Mucosa of rectum (tissue), 2 donors: ENCODE measurements around the gene ERO1B.
"Not testable (repeated sequence)": the region's sequence is repeated elsewhere in the genome, so short reads cannot be mapped to it uniquely, and the experiment has no call there.

Source experiments
- H3K27ac ChIP-seq, 2 donors: one replicate each; pipeline ENCODE4 v1.7.0; 2013; ENCODE audit warnings: inconsistent platforms in 2 of 2, low read depth in 2 of 2, low read length in 2 of 2
- H3K27me3 ChIP-seq, 2 donors: one replicate each; pipeline ENCODE4 v1.7.0; 2013; ENCODE audit warnings: low read length in 2 of 2; ENCODE audit not compliant: control insufficient read depth in 2 of 2, insufficient read depth in 2 of 2
- H3K36me3 ChIP-seq, 2 donors: one replicate each; pipeline ENCODE4 v1.7.0; 2013; ENCODE audit warnings: low read length in 2 of 2; ENCODE audit not compliant: control insufficient read depth in 2 of 2, insufficient read depth in 2 of 2
- H3K4me1 ChIP-seq, 2 donors: one replicate each; pipeline ENCODE4 v1.7.0; 2013; ENCODE audit warnings: low read length in 2 of 2, mild to moderate bottlenecking in 1 of 2; ENCODE audit not compliant: control insufficient read depth in 2 of 2, insufficient read depth in 2 of 2
- H3K4me3 ChIP-seq, 2 donors: one replicate each; pipeline ENCODE4 v1.7.0; 2013; ENCODE audit warnings: low read length in 2 of 2
- H3K9ac ChIP-seq, 2 donors: one replicate each; pipeline ENCODE4 v1.7.0; 2013; ENCODE audit warnings: low read length in 2 of 2, low read depth in 1 of 2, mild to moderate bottlenecking in 1 of 2
- H3K9me3 ChIP-seq, 2 donors: one replicate each; pipeline ENCODE4 v1.7.0; 2013; ENCODE audit warnings: low read length in 2 of 2; ENCODE audit not compliant: control insufficient read depth in 2 of 2
- donor health status: healthy.
- donor health status: Normal muscosa, but diverticular disease.

ERO1B gene

GRCh38 chr1:236316437-236316836 lies 34.7 kb upstream of the ERO1B start:
- H3K27me3 ChIP-seq, result no peaks in the 10 kb centered on the region
- no peaks in the 10 kb centered on the region for H3K36me3 ChIP-seq
- H3K9ac ChIP-seq, result no peak overlapping the region
- H3K4me1 ChIP-seq, result no peaks in the 10 kb centered on the region
- H3K27ac ChIP-seq, result no peak overlapping the region
- no peak overlapping the region for H3K4me3 ChIP-seq
- no peaks in the 10 kb centered on the region for H3K9me3 ChIP-seq

- Histone ChIP-seq H3K36me3 (no peaks in the 10 kb centered on the region), H3K27me3 (no peaks in the 10 kb centered on the region), H3K9me3 (no peaks in the 10 kb centered on the region), H3K4me1 (no peaks in the 10 kb centered on the region), H3K27ac (no peak overlapping the region), H3K4me3 (no peak overlapping the region), H3K9ac (no peak overlapping the region)
These were observed 33.8 kb upstream of the ERO1B start for GRCh38 chr1:236315518-236315917.

GRCh38 chr1:236315092-236315491 lies 33.3 kb upstream of the ERO1B start:
- H3K36me3 ChIP-seq, result no peaks in the 10 kb centered on the region
- H3K27me3 ChIP-seq, result no peaks in the 10 kb centered on the region
- H3K9me3 ChIP-seq, result no peaks in the 10 kb centered on the region
- H3K4me3 ChIP-seq, result no peak overlapping the region
- H3K4me1 ChIP-seq, result no peaks in the 10 kb centered on the region
- H3K9ac ChIP-seq, result no peak overlapping the region
- no peak overlapping the region for H3K27ac ChIP-seq

GRCh38 chr1:236314050-236314449 lies 32.3 kb upstream of the ERO1B start:
- not testable (repeated sequence) for H3K9ac ChIP-seq, H3K27me3 ChIP-seq, H3K4me3 ChIP-seq, H3K27ac ChIP-seq, H3K36me3 ChIP-seq, H3K4me1 ChIP-seq, H3K9me3 ChIP-seq

GRCh38 chr1:236313427-236313826 lies 31.7 kb upstream of the ERO1B start:
- no peaks in the 10 kb centered on the region for H3K4me1 ChIP-seq
- H3K27ac ChIP-seq, result no peak overlapping the region
- H3K9ac ChIP-seq, result no peak overlapping the region
- no peaks in the 10 kb centered on the region for H3K27me3 ChIP-seq
- H3K36me3 ChIP-seq, result no peaks in the 10 kb centered on the region
- H3K4me3 ChIP-seq, result no peak overlapping the region
- no peaks in the 10 kb centered on the region for H3K9me3 ChIP-seq

GRCh38 chr1:236311040-236311439 lies 29.3 kb upstream of the ERO1B start:
- Histone ChIP-seq H3K9me3 (no peaks in the 10 kb centered on the region), H3K9ac (no peak overlapping the region), H3K27me3 (no peaks in the 10 kb centered on the region), H3K4me3 (no peak overlapping the region), H3K36me3 (no peaks in the 10 kb centered on the region), H3K27ac (no peak overlapping the region), H3K4me1 (no peaks in the 10 kb centered on the region)

GRCh38 chr1:236308827-236309226 lies 27.1 kb upstream of the ERO1B start:
- Histone ChIP-seq H3K27me3 (no peaks in the 10 kb centered on the region), H3K9ac (no peak overlapping the region), H3K36me3 (no peaks in the 10 kb centered on the region), H3K27ac (no peak overlapping the region), H3K9me3 (no peaks in the 10 kb centered on the region), H3K4me1 (no peaks in the 10 kb centered on the region), H3K4me3 (no peak overlapping the region)

- H3K27me3 ChIP-seq, result no peaks in the 10 kb centered on the region
- no peaks in the 10 kb centered on the region for H3K36me3 ChIP-seq
- H3K9ac ChIP-seq, result no peak overlapping the region
- no peaks in the 10 kb centered on the region for H3K4me1 ChIP-seq
- no peak overlapping the region for H3K27ac ChIP-seq
- H3K4me3 ChIP-seq, result no peak overlapping the region
- H3K9me3 ChIP-seq, result no peaks in the 10 kb centered on the region
These were observed 25.7 kb upstream of the ERO1B start for GRCh38 chr1:236307435-236307834.

- Histone ChIP-seq H3K4me1 (no peaks in the 10 kb centered on the region), H3K9me3 (no peaks in the 10 kb centered on the region), H3K27me3 (no peaks in the 10 kb centered on the region), H3K9ac (no peak overlapping the region), H3K4me3 (no peak overlapping the region), H3K27ac (no peak overlapping the region), H3K36me3 (no peaks in the 10 kb centered on the region)
These were observed 22.9 kb upstream of the ERO1B start for GRCh38 chr1:236304682-236305081.

GRCh38 chr1:236303675-236304074 lies 21.9 kb upstream of the ERO1B start:
- H3K4me1 ChIP-seq, result no peaks in the 10 kb centered on the region
- H3K27ac ChIP-seq, result no peak overlapping the region
- no peak overlapping the region for H3K4me3 ChIP-seq
- H3K9ac ChIP-seq, result no peak overlapping the region
- H3K9me3 ChIP-seq, result no peaks in the 10 kb centered on the region
- no peaks in the 10 kb centered on the region for H3K36me3 ChIP-seq
- H3K27me3 ChIP-seq, result no peaks in the 10 kb centered on the region

- Histone ChIP-seq H3K9ac (no peak overlapping the region), H3K27me3 (no peaks in the 10 kb centered on the region), H3K36me3 (no peaks in the 10 kb centered on the region), H3K4me1 (no peaks in the 10 kb centered on the region), H3K4me3 (no peak overlapping the region), H3K9me3 (no peaks in the 10 kb centered on the region), H3K27ac (no peak overlapping the region)
These were observed 21.2 kb upstream of the ERO1B start for GRCh38 chr1:236302941-236303340.
